Transverse colon (tissue), 4 donors: ENCODE data around the gene ESYT2. TPM values are rescaled to one million over a fixed set of nuclear protein-coding genes. Genes with fewer than 3 reads are reported as not detected.
A peak's percentile ranks its signal among the peaks of the same experiment; 100 is the strongest.

Experiments
- DNase-seq: peaks from one replicate; pipeline ENCODE4 v3.0.0-alpha.2; 2019
- H3K27ac ChIP-seq, 4 donors: fragments of 200-600 bp; sonication (generic); 2 replicates each; pipeline ENCODE4 v1.5.1; 2016 to 2018; ENCODE audit warnings: inconsistent platforms in 4 of 4
- H3K27me3 ChIP-seq: fragments of 200-600 bp; sonication (generic); 2 replicates; pipeline ENCODE4 v1.5.1; 2017; ENCODE audit warnings: inconsistent platforms
- H3K36me3 ChIP-seq, 4 donors: fragments of 200-600 bp; sonication (generic); 2 replicates each; pipeline ENCODE4 v1.5.1; 2017 to 2019; ENCODE audit warnings: inconsistent platforms in 4 of 4
- H3K4me1 ChIP-seq, 4 donors: fragments of 200-600 bp; sonication (generic); 2 replicates each; pipeline ENCODE4 v1.5.1; 2017 to 2020; ENCODE audit warnings: inconsistent platforms in 4 of 4
- H3K4me3 ChIP-seq, 4 donors: fragments of 200-600 bp; sonication (generic); 1 replicate in 1 of 4; 2 replicates in 3 of 4; pipeline versions ENCODE4 v1.5.1 to v1.6.1; 2017 to 2019; ENCODE audit warnings: inconsistent platforms in 4 of 4
- H3K9me3 ChIP-seq, 2 donors: fragments of 200-600 bp; sonication (generic); 2 replicates each; pipeline ENCODE4 v1.5.1; 2017 to 2019; ENCODE audit warnings: inconsistent platforms in 2 of 2
- CTCF ChIP-seq, 5 experiments: fragments of 200-600 bp in 3 of 5; fragments of 450-650 bp in 2 of 5; sonication (generic) in 3 of 5; IDR thresholded peaks; 1 replicate in 2 of 5; 2 replicates in 3 of 5; pipeline ENCODE4 v1.5.1; 2016 to 2017; ENCODE audit warnings: antibody characterized with exemption in 5 of 5, inconsistent platforms in 3 of 5, mild to moderate bottlenecking in 2 of 5, moderate library complexity in 1 of 5
- EP300 ChIP-seq: sonication (generic); formaldehyde crosslinking; IDR thresholded peaks from one replicate; pipeline ENCODE4 v1.6.1; 2017; ENCODE audit warnings: antibody characterized with exemption, low read depth
- POLR2A ChIP-seq: fragments of 450-650 bp; IDR thresholded peaks from one replicate; pipeline ENCODE4 v1.6.1; 2016; ENCODE audit warnings: antibody characterized with exemption, mild to moderate bottlenecking, moderate library complexity
- POLR2AphosphoS5 ChIP-seq, 3 donors: sonication (generic); formaldehyde crosslinking; IDR thresholded peaks; one replicate each; pipeline ENCODE4 v1.6.1; 2016; ENCODE audit warnings: antibody characterized with exemption in 3 of 3
- WGBS, 2 donors: methylation state at CpG; one replicate each; pipeline ENCODE4 v1.1.5; 2018; ENCODE audit warnings: low coverage in 1 of 2; 5-methylcytosine and 5-hydroxymethylcytosine counted together
- in situ Hi-C, 4 donors: fragments of 200-750 bp; cut with MboI; loops; one replicate each; pipeline versions ENCODE4 v1.15.0 to v1.15.1; 2017; ENCODE audit warnings: low sequenced_read_pairs in 3 of 4, low pct_ligation_motif_present in 1 of 4, low pct_unique_long_range_greater_than_20kb in 1 of 4
- intact Hi-C: fragments of 100-400 bp; cut with DNase I; formaldehyde crosslinking; loops from one replicate; pipeline ENCODE4 v1.15.1; 2023; ENCODE audit warnings: low total_unique reads
- total RNA-seq, 4 donors: library from RNA; depleted of rRNA; stranded (reverse); fragments of >200 nt; gene quantifications; one replicate each; pipeline ENCODE4 v1.1.0, GENCODE V29; 2016

Gene ESYT2
- total RNA-seq, 4 donors from 2014 or later: 78.6 to 113 (median 87.3) TPM

- WGBS, 2 donors: 74 to 82% methylated on average over 4 of the region's 4 CpGs
- Histone ChIP-seq H3K9me3 (no peaks in the 10 kb centered on the region), H3K4me3 (no peak overlapping the region), H3K4me1 (peaks cover 0 to 7% (median 3%) of the 10 kb centered on the region in 4 donors), H3K27me3 (no peaks in the 10 kb centered on the region), H3K36me3 (peaks cover 0 to 3% (median 0%) of the 10 kb centered on the region in 4 donors), H3K27ac (no peak overlapping the region)
- intact Hi-C loops (no loop called here), in situ Hi-C loops (no loop called here)
- no peak for DNase-seq
- TF ChIP-seq EP300 (no peak), POLR2A (no peak), POLR2AphosphoS5 (IDR thresholded peaks at IDR 0.05) (no peak), CTCF (IDR thresholded peaks at IDR 0.05) (no peak)
Observed at GRCh38 chr7:158767707-158768106, 61.6 kb downstream of the ESYT2 start.

GRCh38 chr7:158766570-158767281 lies 62.6 kb downstream of the ESYT2 start:
- intact Hi-C loops (no loop called here), in situ Hi-C loops (no loop called here)
- no peaks in the 10 kb centered on the region for H3K27me3 ChIP-seq
- DNase-seq: no peak
- TF ChIP-seq POLR2AphosphoS5 (IDR thresholded peaks at IDR 0.05): no peak
- TF ChIP-seq CTCF (IDR thresholded peaks at IDR 0.05): no peak
- TF ChIP-seq EP300: no peak
- no peak for TF ChIP-seq POLR2A
- no peak overlapping the region for H3K27ac ChIP-seq
- H3K4me1 ChIP-seq: peaks cover 0 to 7% (median 3%) of the 10 kb centered on the region in 4 donors
- 64 to 80% methylated on average over 5 to 6 of the region's 6 CpGs for WGBS, 2 donors
- H3K9me3 ChIP-seq: no peaks in the 10 kb centered on the region
- H3K36me3 ChIP-seq: peaks cover 0 to 3% (median 0%) of the 10 kb centered on the region in 4 donors
- H3K4me3 ChIP-seq: no peak overlapping the region

- Histone ChIP-seq H3K36me3 (peaks cover 0 to 7% (median 3%) of the 10 kb centered on the region in 4 donors), H3K4me1 (peaks cover 0 to 7% (median 3%) of the 10 kb centered on the region in 4 donors), H3K27ac (no peak overlapping the region), H3K9me3 (no peaks in the 10 kb centered on the region), H3K4me3 (no peak overlapping the region), H3K27me3 (no peaks in the 10 kb centered on the region)
- in situ Hi-C loops: no loop called here
- DNase-seq: no peak
- intact Hi-C loops: no loop called here
- no peak for TF ChIP-seq CTCF (IDR thresholded peaks at IDR 0.05)
- no peak for TF ChIP-seq POLR2A
- TF ChIP-seq POLR2AphosphoS5 (IDR thresholded peaks at IDR 0.05): no peak
- TF ChIP-seq EP300: no peak
- WGBS, 2 donors: 95% methylated on average over 7 of the region's 7 CpGs; no CpG with 5 or more reads in 1 of the 2 donors
Observed at GRCh38 chr7:158765020-158765419, 64.3 kb downstream of the ESYT2 start.

GRCh38 chr7:158763454-158764033 lies 65.8 kb downstream of the ESYT2 start:
- no peaks in the 10 kb centered on the region for H3K27me3 ChIP-seq
- H3K4me1 ChIP-seq: peaks cover 0 to 7% (median 3%) of the 10 kb centered on the region in 4 donors
- no peak for TF ChIP-seq CTCF (IDR thresholded peaks at IDR 0.05)
- TF ChIP-seq POLR2A: no peak
- TF ChIP-seq POLR2AphosphoS5 (IDR thresholded peaks at IDR 0.05): peak in 2 of 3 donors; percentile 15 to 47
- H3K27ac ChIP-seq: peak overlapping the region in 3 of 4 donors; percentile 2 to 66 (median 52)
- in situ Hi-C loops: no loop called here
- DNase-seq: peak; percentile 46
- H3K36me3 ChIP-seq: peaks cover 0 to 16% (median 8%) of the 10 kb centered on the region in 4 donors
- no peak overlapping the region for H3K4me3 ChIP-seq
- WGBS, 2 donors: 63 to 69% methylated on average over 6 to 14 of the region's 14 CpGs
- intact Hi-C loops: no loop called here
- H3K9me3 ChIP-seq: no peaks in the 10 kb centered on the region
